ENCODE results near the gene ARHGEF40.

ARHGEF40 gene

GRCh38 chr14:21084998-21085853, 15.1 kb downstream of the ARHGEF40 start:
- Histone ChIP-seq H3K9ac (ENCODE audit: low read length in 2 of 2) (no peak overlapping the region), H3K36me3 (ENCODE audit: control insufficient read depth in 2 of 2, insufficient read depth in 2 of 2, low read length in 2 of 2) (peaks cover 31 to 41% of the 10 kb centered on the region in 2 donors), H3K27ac (ENCODE audit: low read length) (peak overlapping the region; percentile 37), H3K4me1 (ENCODE audit: control insufficient read depth, insufficient read depth, low read length) (peaks cover 3% of the 10 kb centered on the region), H3K4me3 (ENCODE audit: low read length in 2 of 2) (no peak overlapping the region), H3K27me3 (ENCODE audit: control insufficient read depth in 1 of 2, insufficient read depth in 2 of 2, low read length in 2 of 2) (no peaks in the 10 kb centered on the region), H3K9me3 (ENCODE audit: control insufficient read depth in 2 of 2, low read length in 2 of 2) (no peaks in the 10 kb centered on the region)

- Histone ChIP-seq H3K36me3 (ENCODE audit: control insufficient read depth in 2 of 2, insufficient read depth in 2 of 2, low read length in 2 of 2) (peaks cover 26 to 33% of the 10 kb centered on the region in 2 donors), H3K27me3 (ENCODE audit: control insufficient read depth in 1 of 2, insufficient read depth in 2 of 2, low read length in 2 of 2) (no peaks in the 10 kb centered on the region), H3K4me1 (ENCODE audit: control insufficient read depth, insufficient read depth, low read length) (peaks cover 3% of the 10 kb centered on the region), H3K9me3 (ENCODE audit: control insufficient read depth in 2 of 2, low read length in 2 of 2) (no peaks in the 10 kb centered on the region), H3K4me3 (ENCODE audit: low read length in 2 of 2) (no peak overlapping the region), H3K27ac (ENCODE audit: low read length) (no peak overlapping the region), H3K9ac (ENCODE audit: low read length in 2 of 2) (no peak overlapping the region)
Observed at GRCh38 chr14:21086908-21087293, 16.8 kb downstream of the ARHGEF40 start.

- peaks cover 20 to 28% of the 10 kb centered on the region in 2 donors for H3K36me3 ChIP-seq (ENCODE audit: control insufficient read depth in 2 of 2, insufficient read depth in 2 of 2, low read length in 2 of 2)
- no peaks in the 10 kb centered on the region for H3K27me3 ChIP-seq (ENCODE audit: control insufficient read depth in 1 of 2, insufficient read depth in 2 of 2, low read length in 2 of 2)
- no peak overlapping the region for H3K27ac ChIP-seq (ENCODE audit: low read length)
- H3K9ac ChIP-seq (ENCODE audit: low read length in 2 of 2), result no peak overlapping the region
- no peaks in the 10 kb centered on the region for H3K9me3 ChIP-seq (ENCODE audit: control insufficient read depth in 2 of 2, low read length in 2 of 2)
- H3K4me3 ChIP-seq (ENCODE audit: low read length in 2 of 2), result no peak overlapping the region
- H3K4me1 ChIP-seq (ENCODE audit: control insufficient read depth, insufficient read depth, low read length), result peaks cover 9% of the 10 kb centered on the region
Observed at GRCh38 chr14:21087294-21088091, 17.4 kb downstream of the ARHGEF40 start.

GRCh38 chr14:21088687-21089086, 18.6 kb downstream of the ARHGEF40 start:
- Histone ChIP-seq H3K27me3 (ENCODE audit: control insufficient read depth in 1 of 2, insufficient read depth in 2 of 2, low read length in 2 of 2) (no peaks in the 10 kb centered on the region), H3K9me3 (ENCODE audit: control insufficient read depth in 2 of 2, low read length in 2 of 2) (no peaks in the 10 kb centered on the region), H3K4me1 (ENCODE audit: control insufficient read depth, insufficient read depth, low read length) (peaks cover 11% of the 10 kb centered on the region), H3K4me3 (ENCODE audit: low read length in 2 of 2) (no peak overlapping the region), H3K36me3 (ENCODE audit: control insufficient read depth in 2 of 2, insufficient read depth in 2 of 2, low read length in 2 of 2) (peaks cover 14 to 22% of the 10 kb centered on the region in 2 donors), H3K27ac (ENCODE audit: low read length) (no peak overlapping the region), H3K9ac (ENCODE audit: low read length in 2 of 2) (no peak overlapping the region)

- Histone ChIP-seq H3K4me1 (ENCODE audit: control insufficient read depth, insufficient read depth, low read length) (peaks cover 16% of the 10 kb centered on the region), H3K36me3 (ENCODE audit: control insufficient read depth in 2 of 2, insufficient read depth in 2 of 2, low read length in 2 of 2) (peaks cover 14 to 20% of the 10 kb centered on the region in 2 donors), H3K9me3 (ENCODE audit: control insufficient read depth in 2 of 2, low read length in 2 of 2) (no peaks in the 10 kb centered on the region), H3K27ac (ENCODE audit: low read length) (no peak overlapping the region), H3K9ac (ENCODE audit: low read length in 2 of 2) (no peak overlapping the region), H3K4me3 (ENCODE audit: low read length in 2 of 2) (no peak overlapping the region), H3K27me3 (ENCODE audit: control insufficient read depth in 1 of 2, insufficient read depth in 2 of 2, low read length in 2 of 2) (no peaks in the 10 kb centered on the region)
Observed at GRCh38 chr14:21089271-21089670, 19.2 kb downstream of the ARHGEF40 start.

GRCh38 chr14:21089877-21090193, 19.7 kb downstream of the ARHGEF40 start:
- H3K4me1 ChIP-seq (ENCODE audit: control insufficient read depth, insufficient read depth, low read length), result peaks cover 16% of the 10 kb centered on the region
- no peak overlapping the region for H3K9ac ChIP-seq (ENCODE audit: low read length in 2 of 2)
- H3K36me3 ChIP-seq (ENCODE audit: control insufficient read depth in 2 of 2, insufficient read depth in 2 of 2, low read length in 2 of 2), result peaks cover 14 to 20% of the 10 kb centered on the region in 2 donors

GRCh38 chr14:21090194-21090939, 20.3 kb downstream of the ARHGEF40 start:
- Histone ChIP-seq H3K4me1 (ENCODE audit: control insufficient read depth, insufficient read depth, low read length) (peaks cover 13% of the 10 kb centered on the region), H3K36me3 (ENCODE audit: control insufficient read depth in 2 of 2, insufficient read depth in 2 of 2, low read length in 2 of 2) (peaks cover 14 to 20% of the 10 kb centered on the region in 2 donors), H3K27ac (ENCODE audit: low read length) (no peak overlapping the region), H3K4me3 (ENCODE audit: low read length in 2 of 2) (no peak overlapping the region), H3K27me3 (ENCODE audit: control insufficient read depth in 1 of 2, insufficient read depth in 2 of 2, low read length in 2 of 2) (no peaks in the 10 kb centered on the region), H3K9ac (ENCODE audit: low read length in 2 of 2) (no peak overlapping the region), H3K9me3 (ENCODE audit: control insufficient read depth in 2 of 2, low read length in 2 of 2) (no peaks in the 10 kb centered on the region)

More at GRCh38 chr14:21089877-21090193, 19.7 kb downstream of the ARHGEF40 start:
- no peak overlapping the region for H3K27ac ChIP-seq (ENCODE audit: low read length)
- H3K9me3 ChIP-seq (ENCODE audit: control insufficient read depth in 2 of 2, low read length in 2 of 2), result no peaks in the 10 kb centered on the region
- H3K27me3 ChIP-seq (ENCODE audit: control insufficient read depth in 1 of 2, insufficient read depth in 2 of 2, low read length in 2 of 2), result no peaks in the 10 kb centered on the region
- no peak overlapping the region for H3K4me3 ChIP-seq (ENCODE audit: low read length in 2 of 2)

- H3K27ac ChIP-seq (ENCODE audit: low read length), result no peak overlapping the region
Observed at GRCh38 chr14:21090940-21091663, 21.0 kb downstream of the ARHGEF40 start.

GRCh38 chr14:21091821-21092272, 21.7 kb downstream of the ARHGEF40 start:
- Histone ChIP-seq H3K36me3 (ENCODE audit: control insufficient read depth in 2 of 2, insufficient read depth in 2 of 2, low read length in 2 of 2) (peaks cover 14 to 16% of the 10 kb centered on the region in 2 donors), H3K27me3 (ENCODE audit: control insufficient read depth in 1 of 2, insufficient read depth in 2 of 2, low read length in 2 of 2) (no peaks in the 10 kb centered on the region), H3K27ac (ENCODE audit: low read length) (peak overlapping the region; percentile 41), H3K4me1 (ENCODE audit: control insufficient read depth, insufficient read depth, low read length) (peaks cover 18% of the 10 kb centered on the region), H3K9me3 (ENCODE audit: control insufficient read depth in 2 of 2, low read length in 2 of 2) (no peaks in the 10 kb centered on the region), H3K9ac (ENCODE audit: low read length in 2 of 2) (no peak overlapping the region), H3K4me3 (ENCODE audit: low read length in 2 of 2) (no peak overlapping the region)

More at GRCh38 chr14:21090940-21091663, 21.0 kb downstream of the ARHGEF40 start:
- Histone ChIP-seq H3K4me3 (ENCODE audit: low read length in 2 of 2) (no peak overlapping the region), H3K27me3 (ENCODE audit: control insufficient read depth in 1 of 2, insufficient read depth in 2 of 2, low read length in 2 of 2) (no peaks in the 10 kb centered on the region), H3K36me3 (ENCODE audit: control insufficient read depth in 2 of 2, insufficient read depth in 2 of 2, low read length in 2 of 2) (peaks cover 14 to 16% of the 10 kb centered on the region in 2 donors), H3K9me3 (ENCODE audit: control insufficient read depth in 2 of 2, low read length in 2 of 2) (no peaks in the 10 kb centered on the region), H3K9ac (ENCODE audit: low read length in 2 of 2) (no peak overlapping the region), H3K4me1 (ENCODE audit: control insufficient read depth, insufficient read depth, low read length) (peaks cover 13% of the 10 kb centered on the region)

Data from stomach smooth muscle (tissue), 2 donors.